ENCODE measurements around the gene ATXN2L. TPM values are rescaled to one million over a fixed set of nuclear protein-coding genes. Genes with fewer than 3 reads are reported as not detected.

The ATXN2L gene
- total and polyA plus RNA-seq, 2 experiments from 2014 or later = 50.4 to 124 TPM

DNA sequence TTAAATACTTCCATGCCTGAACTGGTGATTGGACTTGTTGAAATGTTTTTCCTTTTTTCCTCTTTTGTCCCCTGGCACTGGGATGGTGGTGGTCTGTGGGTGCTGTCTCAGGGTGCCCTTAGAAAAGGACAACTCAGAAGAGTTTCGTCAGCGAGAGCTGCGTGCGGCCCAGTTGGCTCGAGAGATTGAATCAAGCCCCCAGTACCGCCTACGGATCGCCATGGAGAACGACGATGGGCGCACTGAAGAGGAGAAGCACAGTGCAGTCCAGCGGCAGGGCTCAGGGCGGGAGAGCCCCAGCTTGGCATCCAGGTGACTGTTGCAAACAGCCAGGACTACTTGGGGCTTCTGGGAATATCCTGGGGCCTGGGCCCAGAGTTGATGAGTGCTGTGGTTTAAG is 6.9 kb downstream of the ATXN2L start:
- Histone ChIP-seq H4K20me1 (ENCODE audit: insufficient read depth, poor library complexity, severe bottlenecking) (peaks cover 55% of the 10 kb centered on the region), H3K4me1 (ENCODE audit: insufficient read depth) (peaks cover 13% of the 10 kb centered on the region), H3K36me3 (replicated peaks; ENCODE audit: insufficient read depth, low read depth) (peaks cover 8% of the 10 kb centered on the region), H3K27ac (no peak overlapping the region), H2AFZ (no peak overlapping the region), H3K27me3 (no peaks in the 10 kb centered on the region), H3K4me2 (no peak overlapping the region), H3K79me2 (peaks cover 73% of the 10 kb centered on the region), H3K4me3 (no peak overlapping the region), H3K9me3 (ENCODE audit: low read depth) (no peaks in the 10 kb centered on the region), H3K9me2 (replicated peaks; ENCODE audit: insufficient read depth) (no peaks in the 10 kb centered on the region)
- DNase-seq (ENCODE audit: low spot score) = no peak
- TF ChIP-seq, protein P1, sequence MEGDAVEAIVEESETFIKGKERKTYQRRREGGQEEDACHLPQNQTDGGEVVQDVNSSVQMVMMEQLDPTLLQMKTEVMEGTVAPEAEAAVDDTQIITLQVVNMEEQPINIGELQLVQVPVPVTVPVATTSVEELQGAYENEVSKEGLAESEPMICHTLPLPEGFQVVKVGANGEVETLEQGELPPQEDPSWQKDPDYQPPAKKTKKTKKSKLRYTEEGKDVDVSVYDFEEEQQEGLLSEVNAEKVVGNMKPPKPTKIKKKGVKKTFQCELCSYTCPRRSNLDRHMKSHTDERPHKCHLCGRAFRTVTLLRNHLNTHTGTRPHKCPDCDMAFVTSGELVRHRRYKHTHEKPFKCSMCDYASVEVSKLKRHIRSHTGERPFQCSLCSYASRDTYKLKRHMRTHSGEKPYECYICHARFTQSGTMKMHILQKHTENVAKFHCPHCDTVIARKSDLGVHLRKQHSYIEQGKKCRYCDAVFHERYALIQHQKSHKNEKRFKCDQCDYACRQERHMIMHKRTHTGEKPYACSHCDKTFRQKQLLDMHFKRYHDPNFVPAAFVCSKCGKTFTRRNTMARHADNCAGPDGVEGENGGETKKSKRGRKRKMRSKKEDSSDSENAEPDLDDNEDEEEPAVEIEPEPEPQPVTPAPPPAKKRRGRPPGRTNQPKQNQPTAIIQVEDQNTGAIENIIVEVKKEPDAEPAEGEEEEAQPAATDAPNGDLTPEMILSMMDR (IDR thresholded peaks at IDR 0.05; ENCODE audit: poor library complexity) = no peak
- no peak for TF ChIP-seq EZH2 (IDR thresholded peaks at IDR 0.05; ENCODE audit: borderline replicate concordance)
- no peak for TF ChIP-seq EZH2phosphoT487 (IDR thresholded peaks at IDR 0.05; ENCODE audit: low read depth, severe bottlenecking, unreplicated experiment)
- 98% methylated on average over 13 of the region's 13 CpGs for WGBS (ENCODE audit: low lambda C conversion rate, missing lambda C conversion rate)

DNA sequence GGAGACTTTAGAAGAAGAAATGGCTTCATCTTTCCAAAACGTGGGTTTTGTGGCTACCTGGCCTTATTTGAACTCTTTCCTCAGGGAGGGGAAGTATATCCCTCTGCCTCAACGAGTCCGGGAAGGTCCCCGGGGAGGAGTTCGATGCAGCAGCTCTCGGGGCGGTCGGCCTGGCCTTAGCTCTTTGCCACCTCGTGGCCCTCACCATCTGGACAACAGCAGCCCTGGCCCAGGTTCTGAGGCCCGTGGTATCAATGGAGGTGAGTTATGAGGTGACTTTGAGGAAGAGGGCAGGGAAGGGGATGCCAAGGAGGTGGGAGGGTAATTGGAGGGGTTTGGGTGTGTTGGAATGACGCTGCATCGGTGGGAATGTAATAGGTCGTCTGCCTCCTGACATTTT is 7.7 kb downstream of the ATXN2L start:
- Histone ChIP-seq H3K9me3 (ENCODE audit: low read depth) (no peaks in the 10 kb centered on the region), H4K20me1 (ENCODE audit: insufficient read depth, poor library complexity, severe bottlenecking) (peaks cover 49% of the 10 kb centered on the region), H3K27ac (no peak overlapping the region), H3K79me2 (peaks cover 65% of the 10 kb centered on the region), H3K4me2 (no peak overlapping the region), H2AFZ (no peak overlapping the region), H3K9me2 (replicated peaks; ENCODE audit: insufficient read depth) (no peaks in the 10 kb centered on the region), H3K27me3 (no peaks in the 10 kb centered on the region), H3K36me3 (replicated peaks; ENCODE audit: insufficient read depth, low read depth) (peaks cover 11% of the 10 kb centered on the region), H3K4me3 (no peak overlapping the region), H3K4me1 (ENCODE audit: insufficient read depth) (peaks cover 5% of the 10 kb centered on the region)
- TF ChIP-seq EZH2phosphoT487 (IDR thresholded peaks at IDR 0.05; ENCODE audit: low read depth, severe bottlenecking, unreplicated experiment) (no peak), EZH2 (IDR thresholded peaks at IDR 0.05; ENCODE audit: borderline replicate concordance) (no peak)
- TF ChIP-seq, protein P1 (IDR thresholded peaks at IDR 0.05; ENCODE audit: poor library complexity) = no peak
- DNase-seq (ENCODE audit: low spot score) = no peak
- WGBS (ENCODE audit: low lambda C conversion rate, missing lambda C conversion rate) = 95% methylated on average over 13 of the region's 13 CpGs

DNA sequence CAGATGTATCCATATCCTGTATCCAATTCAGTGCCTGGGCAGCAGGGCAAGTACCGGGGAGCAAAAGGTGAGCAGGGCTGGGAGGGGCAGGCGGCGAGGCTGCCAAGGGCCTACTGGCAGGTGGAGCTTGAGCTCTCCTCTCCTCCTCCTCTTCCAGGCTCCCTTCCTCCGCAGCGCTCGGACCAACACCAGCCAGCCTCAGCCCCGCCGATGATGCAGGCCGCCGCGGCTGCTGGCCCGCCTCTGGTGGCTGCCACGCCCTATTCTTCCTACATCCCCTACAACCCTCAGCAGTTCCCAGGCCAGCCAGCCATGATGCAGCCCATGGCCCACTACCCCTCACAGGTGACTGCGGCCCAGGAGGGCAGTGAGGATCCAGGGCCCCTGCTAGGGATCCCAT is 11.6 kb downstream of the ATXN2L start:
- WGBS (ENCODE audit: low lambda C conversion rate, missing lambda C conversion rate) = 98% methylated on average over 14 of the region's 14 CpGs
- Histone ChIP-seq H3K27ac (no peak overlapping the region), H3K9me3 (ENCODE audit: low read depth) (no peaks in the 10 kb centered on the region), H2AFZ (no peak overlapping the region), H3K79me2 (peaks cover 27% of the 10 kb centered on the region), H3K27me3 (no peaks in the 10 kb centered on the region), H3K36me3 (replicated peaks; ENCODE audit: insufficient read depth, low read depth) (peaks cover 11% of the 10 kb centered on the region), H3K4me1 (ENCODE audit: insufficient read depth) (no peaks in the 10 kb centered on the region), H4K20me1 (ENCODE audit: insufficient read depth, poor library complexity, severe bottlenecking) (peaks cover 21% of the 10 kb centered on the region), H3K4me2 (no peak overlapping the region), H3K9me2 (replicated peaks; ENCODE audit: insufficient read depth) (no peaks in the 10 kb centered on the region), H3K4me3 (no peak overlapping the region)
- TF ChIP-seq EZH2 (IDR thresholded peaks at IDR 0.05; ENCODE audit: borderline replicate concordance) (no peak), EZH2phosphoT487 (IDR thresholded peaks at IDR 0.05; ENCODE audit: low read depth, severe bottlenecking, unreplicated experiment) (no peak)
- TF ChIP-seq, protein P1 (IDR thresholded peaks at IDR 0.05; ENCODE audit: poor library complexity) = no peak
- no peak for DNase-seq (ENCODE audit: low spot score)
